Activated T-cell treated with anti-CD3 and anti-CD28 coated beads, Interleukin-2, amount 50 U/mL, for 4 hours (primary cell): ENCODE data around the gene LCE1A. TPM values are rescaled to one million over a fixed set of nuclear protein-coding genes. Genes with fewer than 3 reads are reported as not detected.

Experiments used
- ATAC-seq, 2 donors: fragments of 200-7000 bp; cut with Tn5 transposase; one replicate each; pipeline ENCODE4 v1.10.0; 2021
- DNase-seq: peaks from one replicate; pipeline ENCODE4 v3.0.0-alpha.2; 2020
- H3K27me3 Mint-ChIP-seq: one replicate; pipeline ENCODE4 v1.8.0; 2021; ENCODE audit warnings: low read depth, mixed read lengths
- H3K36me3 Mint-ChIP-seq: one replicate; pipeline ENCODE4 v1.8.0; 2022; ENCODE audit warnings: mixed read lengths; ENCODE audit not compliant: insufficient read depth
- H3K4me1 Mint-ChIP-seq: one replicate; pipeline ENCODE4 v1.8.0; 2021; ENCODE audit warnings: low read depth, mixed read lengths
- H3K4me3 Mint-ChIP-seq: one replicate; pipeline ENCODE4 v1.8.0; 2021; ENCODE audit warnings: mild to moderate bottlenecking, moderate library complexity, mixed read lengths
- H3K9me3 Mint-ChIP-seq: one replicate; pipeline ENCODE4 v1.8.0; 2021; ENCODE audit warnings: mixed read lengths
- total RNA-seq, 3 donors: library from RNA; stranded (reverse); gene quantifications; one replicate each; pipeline ENCODE4 v1.2.1, GENCODE V29; 2021

Gene LCE1A, protein sequence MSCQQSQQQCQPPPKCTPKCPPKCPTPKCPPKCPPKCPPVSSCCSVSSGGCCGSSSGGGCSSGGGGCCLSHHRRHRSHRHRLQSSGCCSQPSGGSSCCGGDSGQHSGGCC
- not detected for total RNA-seq

DNA sequence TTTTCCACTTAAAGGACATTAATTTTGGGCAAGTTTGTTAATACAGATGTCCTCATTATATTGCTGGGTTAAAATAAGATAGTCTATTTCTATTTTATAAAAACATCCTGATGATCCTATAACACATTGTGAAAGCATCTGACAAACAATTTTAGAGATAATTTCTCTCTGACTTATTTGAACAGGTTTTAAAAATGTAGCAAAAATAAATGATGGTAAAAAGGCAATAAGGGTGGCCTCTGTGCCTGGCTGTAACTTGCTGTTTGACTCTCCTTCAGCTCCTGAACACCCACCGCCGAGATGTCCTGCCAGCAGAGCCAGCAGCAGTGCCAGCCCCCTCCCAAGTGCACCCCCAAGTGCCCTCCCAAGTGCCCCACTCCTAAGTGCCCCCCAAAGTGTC lies at the start of gene LCE1A:
LCE1A (plus strand) TSS at position 301 of the 400 bp plus-strand sequence; CDS start at position 301, 0 bp downstream.
- H3K27me3 Mint-ChIP-seq = peaks cover 37% of the 10 kb centered on the region
- H3K9me3 Mint-ChIP-seq = no peaks in the 10 kb centered on the region
- H3K4me1 Mint-ChIP-seq = no peaks in the 10 kb centered on the region
- no peak within 1 kb of the TSS for H3K4me3 Mint-ChIP-seq
- no peak for ATAC-seq
- no peaks in the 10 kb centered on the region for H3K36me3 Mint-ChIP-seq
- DNase-seq = no peak

DNA sequence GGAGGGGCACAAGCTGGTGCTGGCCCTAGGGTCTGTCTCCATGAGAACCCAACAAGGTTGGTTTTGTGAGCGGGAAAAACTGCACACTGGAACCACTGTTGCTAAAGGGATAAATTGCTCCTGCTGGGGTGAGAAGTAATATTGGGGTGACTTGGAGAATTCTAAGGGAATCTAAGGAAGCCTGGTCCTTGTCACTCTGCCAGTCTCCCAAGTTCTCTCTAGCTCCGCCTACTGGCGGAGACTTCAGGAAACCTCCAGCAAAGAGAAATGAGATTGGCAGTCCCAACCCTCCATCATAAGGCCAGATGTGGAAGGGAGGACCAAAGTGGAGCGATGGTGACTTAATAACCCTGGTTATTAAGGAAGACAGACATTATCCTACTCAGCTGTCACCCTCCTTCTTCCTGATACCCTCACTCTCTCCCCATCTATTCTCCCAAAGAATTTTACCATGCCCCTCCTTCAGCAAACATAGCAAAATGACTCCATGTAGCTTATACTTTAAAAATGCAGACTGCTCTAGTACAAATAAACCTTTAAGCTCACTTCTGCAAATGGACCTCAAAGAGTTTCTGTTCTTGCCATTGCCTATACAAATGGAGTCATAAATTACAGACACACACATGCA lies 49.6 kb upstream of the LCE1A start:
- Mint-ChIP-seq H3K4me1 (no peaks in the 10 kb centered on the region), H3K9me3 (no peaks in the 10 kb centered on the region), H3K27me3 (peaks cover 35% of the 10 kb centered on the region), H3K36me3 (no peaks in the 10 kb centered on the region), H3K4me3 (no peak overlapping the region)
- ATAC-seq (no peak), DNase-seq (no peak)

- Mint-ChIP-seq H3K27me3 (peaks cover 50% of the 10 kb centered on the region), H3K36me3 (no peaks in the 10 kb centered on the region), H3K4me1 (no peaks in the 10 kb centered on the region), H3K4me3 (no peak overlapping the region), H3K9me3 (no peaks in the 10 kb centered on the region)
- ATAC-seq = no peak
- no peak for DNase-seq
Observed at GRCh38 chr1:152783095-152783494, 44.2 kb upstream of the LCE1A start.

DNA sequence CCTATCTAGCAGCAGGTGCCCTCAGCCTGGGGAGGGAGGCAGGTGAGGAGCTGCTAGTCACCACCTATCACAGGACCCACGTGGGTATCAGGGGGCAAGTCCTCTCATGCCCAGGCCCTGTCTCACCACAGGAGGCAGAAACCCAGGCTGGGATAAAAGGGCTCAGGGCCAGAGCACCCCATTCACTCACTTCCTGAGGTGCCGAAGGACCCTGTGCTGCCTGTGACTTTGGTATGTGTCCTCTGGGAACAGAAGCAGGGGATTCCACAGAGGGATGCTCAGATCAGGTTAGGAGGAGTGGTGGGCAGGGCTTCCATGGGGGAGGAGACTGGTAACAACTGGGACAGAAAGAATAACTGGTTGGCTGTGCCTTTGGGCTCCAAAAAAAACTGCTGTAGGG lies 41.2 kb upstream of the LCE1A start, which contains the start of gene LCE1E:
LCE1E (plus strand) TSS at position 181 of the 400 bp plus-strand sequence. CDS start 1,043 bp downstream, outside the sequence.
- peaks cover 42% of the 10 kb centered on the region for H3K27me3 Mint-ChIP-seq
- DNase-seq = no peak
- H3K4me3 Mint-ChIP-seq = no peak within 1 kb of the TSS
- no peaks in the 10 kb centered on the region for H3K9me3 Mint-ChIP-seq
- no peaks in the 10 kb centered on the region for H3K4me1 Mint-ChIP-seq
- ATAC-seq = no peak
- no peaks in the 10 kb centered on the region for H3K36me3 Mint-ChIP-seq

- ATAC-seq (no peak), DNase-seq (no peak)
- Mint-ChIP-seq H3K36me3 (no peaks in the 10 kb centered on the region), H3K4me3 (no peak overlapping the region), H3K27me3 (peaks cover 16% of the 10 kb centered on the region), H3K9me3 (no peaks in the 10 kb centered on the region), H3K4me1 (no peaks in the 10 kb centered on the region)
Observed at GRCh38 chr1:152795686-152796085, 31.6 kb upstream of the LCE1A start.

DNA sequence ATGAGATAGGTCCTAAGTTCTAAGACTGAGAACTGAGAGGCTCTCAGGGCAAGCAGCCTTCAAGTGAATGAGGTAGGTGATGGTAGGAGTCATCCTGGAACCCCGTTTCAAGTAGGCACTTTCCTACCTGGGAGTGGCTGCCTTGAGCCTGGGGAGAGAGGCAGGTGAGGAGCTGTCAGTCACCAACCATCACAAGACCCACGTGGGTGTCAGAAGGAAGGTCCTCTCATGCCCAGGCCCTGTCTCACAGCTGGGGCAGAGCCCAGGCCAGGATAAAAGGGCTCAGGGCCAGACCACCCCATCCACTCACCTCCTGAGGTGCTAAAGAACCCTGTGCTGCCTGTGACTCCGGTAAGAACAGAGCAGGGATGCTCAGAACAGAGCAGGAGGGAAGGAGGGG lies 30.9 kb upstream of the LCE1A start, which contains the start of gene LCE1D:
LCE1D (plus strand) TSS at position 301 of the 400 bp plus-strand sequence. CDS start 1,074 bp downstream, outside the sequence.
- DNase-seq (no peak), ATAC-seq (no peak)
- Mint-ChIP-seq H3K27me3 (peaks cover 13% of the 10 kb centered on the region), H3K36me3 (no peaks in the 10 kb centered on the region), H3K9me3 (no peaks in the 10 kb centered on the region), H3K4me3 (no peak within 1 kb of the TSS), H3K4me1 (no peaks in the 10 kb centered on the region)

DNA sequence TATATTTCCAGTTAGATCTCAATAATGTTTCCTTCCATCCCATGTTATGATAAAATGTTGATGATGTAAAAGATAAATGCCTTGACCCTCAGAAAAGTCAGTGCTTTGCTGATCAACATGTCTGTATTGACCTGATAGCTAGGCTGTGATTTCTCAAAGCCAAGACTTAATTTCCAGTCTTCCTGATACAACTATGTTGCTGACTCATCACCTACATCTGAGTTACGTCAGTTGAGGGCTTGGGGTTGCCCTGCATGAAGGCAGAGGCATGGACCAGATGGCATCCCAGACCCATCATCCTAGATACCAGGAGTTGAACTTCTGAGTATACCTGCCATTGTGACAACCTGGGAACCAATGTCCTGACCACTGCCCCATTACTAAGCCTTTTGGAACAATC lies 25.9 kb upstream of the LCE1A start:
- H3K36me3 Mint-ChIP-seq = no peaks in the 10 kb centered on the region
- no peak for ATAC-seq
- H3K4me1 Mint-ChIP-seq = no peaks in the 10 kb centered on the region
- H3K4me3 Mint-ChIP-seq = no peak overlapping the region
- peaks cover 19% of the 10 kb centered on the region for H3K27me3 Mint-ChIP-seq
- no peak for DNase-seq
- no peaks in the 10 kb centered on the region for H3K9me3 Mint-ChIP-seq

DNA sequence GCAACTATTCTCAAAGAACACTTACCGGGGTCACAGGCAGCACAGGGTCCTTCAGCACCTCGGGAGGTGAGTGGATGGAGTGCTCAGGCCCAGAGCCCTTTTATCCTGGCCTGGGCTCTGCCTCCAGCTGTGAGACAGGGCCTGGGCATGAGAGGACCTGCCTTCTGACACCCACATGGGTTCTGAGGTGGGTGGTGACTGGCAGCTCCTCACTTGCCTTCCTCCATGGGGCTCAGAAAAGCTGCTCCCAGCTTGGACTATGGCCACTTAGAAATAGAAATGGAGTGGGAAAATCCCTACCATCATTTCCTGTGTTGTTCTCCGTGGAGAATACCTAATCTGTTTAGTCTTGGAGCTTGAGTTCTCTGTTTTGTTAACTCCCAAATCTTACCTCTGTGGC lies 20.7 kb upstream of the LCE1A start, which contains the start of gene LCE1C:
LCE1C (minus strand) TSS at position 76 of the 400 bp plus-strand sequence. CDS start 1,173 bp downstream, outside the sequence.
- Mint-ChIP-seq H3K4me3 (no peak within 1 kb of the TSS), H3K36me3 (no peaks in the 10 kb centered on the region), H3K27me3 (peaks cover 12% of the 10 kb centered on the region), H3K9me3 (peaks cover 3% of the 10 kb centered on the region), H3K4me1 (no peaks in the 10 kb centered on the region)
- ATAC-seq = no peak
- no peak for DNase-seq

- H3K9me3 Mint-ChIP-seq = peaks cover 3% of the 10 kb centered on the region
- DNase-seq = no peak
- no peaks in the 10 kb centered on the region for H3K4me1 Mint-ChIP-seq
- H3K4me3 Mint-ChIP-seq = no peak overlapping the region
- ATAC-seq = no peak
- peaks cover 12% of the 10 kb centered on the region for H3K27me3 Mint-ChIP-seq
- H3K36me3 Mint-ChIP-seq = no peaks in the 10 kb centered on the region
Observed at GRCh38 chr1:152811050-152811449, 16.2 kb upstream of the LCE1A start.

GRCh38 chr1:152811671-152812070 lies 15.6 kb upstream of the LCE1A start, which contains the start of gene LCE1B:
Gene LCE1B (plus strand): TSS chr1:152811971. CDS start chr1:152812447, 476 bp downstream.
- Mint-ChIP-seq H3K9me3 (peaks cover 3% of the 10 kb centered on the region), H3K4me3 (no peak within 1 kb of the TSS), H3K36me3 (no peaks in the 10 kb centered on the region), H3K4me1 (no peaks in the 10 kb centered on the region), H3K27me3 (peaks cover 12% of the 10 kb centered on the region)
- ATAC-seq (no peak), DNase-seq (no peak)

DNA sequence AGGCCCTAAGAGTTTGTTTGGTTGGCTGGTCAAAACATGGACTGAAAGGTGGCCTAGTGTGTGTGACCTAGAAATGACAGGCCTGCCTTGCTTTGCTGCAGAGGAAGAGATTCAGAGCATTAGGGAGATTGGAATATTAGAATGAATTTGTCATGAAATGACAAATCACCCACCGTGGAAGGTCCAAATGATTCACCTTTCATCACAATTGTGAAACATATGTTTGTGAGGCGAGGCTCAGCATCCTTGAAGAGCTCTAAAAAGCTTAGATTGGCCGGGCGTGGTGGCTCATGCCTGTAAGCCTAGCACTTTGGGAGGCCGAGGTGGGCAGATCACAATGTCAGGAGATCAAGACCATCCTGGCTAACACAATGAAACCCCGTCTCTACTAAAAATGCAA lies 10.0 kb upstream of the LCE1A start:
- Mint-ChIP-seq H3K27me3 (peaks cover 10% of the 10 kb centered on the region), H3K36me3 (no peaks in the 10 kb centered on the region), H3K4me1 (no peaks in the 10 kb centered on the region), H3K4me3 (no peak overlapping the region), H3K9me3 (no peaks in the 10 kb centered on the region)
- ATAC-seq (no peak), DNase-seq (no peak)

DNA sequence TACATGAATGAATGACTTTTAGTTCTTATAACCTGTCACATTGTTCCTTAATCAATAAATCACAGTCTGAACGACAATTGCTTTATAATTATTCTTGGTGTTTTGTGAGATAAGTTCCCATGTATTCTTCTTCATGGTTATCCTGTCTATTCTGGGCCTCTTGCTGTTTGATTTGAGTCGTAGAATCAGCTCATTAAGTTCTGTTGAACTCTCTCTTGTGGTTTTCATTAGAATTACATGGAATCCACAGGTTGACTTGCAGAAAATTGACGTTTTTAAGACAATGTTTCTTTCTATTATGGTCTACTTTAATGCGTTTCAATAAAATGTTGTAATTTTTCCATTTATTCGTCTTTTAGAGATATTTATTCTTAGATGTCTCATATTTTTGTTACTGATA lies 4.0 kb upstream of the LCE1A start:
- DNase-seq (no peak), ATAC-seq (no peak)
- H3K27me3 Mint-ChIP-seq = peaks cover 24% of the 10 kb centered on the region
- H3K4me3 Mint-ChIP-seq = no peak overlapping the region
- H3K36me3 Mint-ChIP-seq = no peaks in the 10 kb centered on the region
- H3K4me1 Mint-ChIP-seq = no peaks in the 10 kb centered on the region
- H3K9me3 Mint-ChIP-seq = no peaks in the 10 kb centered on the region

GRCh38 chr1:152824964-152825363 lies 2.3 kb upstream of the LCE1A start:
- H3K9me3 Mint-ChIP-seq = no peaks in the 10 kb centered on the region
- H3K27me3 Mint-ChIP-seq = peaks cover 32% of the 10 kb centered on the region
- ATAC-seq (no peak), DNase-seq (no peak)
- no peak overlapping the region for H3K4me3 Mint-ChIP-seq
- H3K4me1 Mint-ChIP-seq = no peaks in the 10 kb centered on the region
- H3K36me3 Mint-ChIP-seq = no peaks in the 10 kb centered on the region

GRCh38 chr1:152836870-152837269 lies 9.6 kb downstream of the LCE1A start:
- DNase-seq = no peak
- Mint-ChIP-seq H3K36me3 (no peaks in the 10 kb centered on the region), H3K27me3 (peaks cover 13% of the 10 kb centered on the region), H3K9me3 (no peaks in the 10 kb centered on the region), H3K4me3 (no peak overlapping the region), H3K4me1 (no peaks in the 10 kb centered on the region)
- ATAC-seq = no peak

DNA sequence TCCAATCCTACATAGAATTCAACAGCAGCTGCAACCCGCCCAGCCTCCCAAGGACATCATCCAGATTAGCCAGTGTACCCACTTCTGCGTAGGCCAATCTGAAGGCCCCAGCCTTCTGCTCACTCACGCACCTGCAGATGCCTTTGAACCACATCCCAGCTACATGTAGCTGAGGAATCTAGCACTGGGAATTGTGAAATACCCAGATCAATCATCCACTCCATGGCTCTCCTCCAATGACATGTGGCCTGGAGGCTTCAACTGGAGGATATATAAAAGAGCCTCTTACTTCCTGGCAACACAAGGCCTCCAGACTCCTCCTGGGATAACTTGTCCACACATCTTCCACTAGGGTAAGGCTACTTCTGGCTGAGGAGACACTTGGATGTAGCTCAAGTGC lies 15.3 kb downstream of the LCE1A start, which contains the start of gene LCE6A:
LCE6A (plus strand) TSS at position 301 of the 400 bp plus-strand sequence. CDS start 665 bp downstream, outside the sequence.
- no peak for DNase-seq
- Mint-ChIP-seq H3K36me3 (no peaks in the 10 kb centered on the region), H3K27me3 (peaks cover 8% of the 10 kb centered on the region), H3K4me3 (no peak within 1 kb of the TSS), H3K9me3 (no peaks in the 10 kb centered on the region), H3K4me1 (no peaks in the 10 kb centered on the region)
- no peak for ATAC-seq
